ENCODE data around the gene SPATA6. TPM values are rescaled to one million over a fixed set of nuclear protein-coding genes. Genes with fewer than 3 reads are reported as not detected.
"Not testable (repeated sequence)": the region's sequence is repeated elsewhere in the genome, so short reads cannot be mapped to it uniquely, and the experiment has no call there.

SPATA6 gene
- total RNA-seq, 1 donor from 2014 or later: 4.2 TPM

DNA sequence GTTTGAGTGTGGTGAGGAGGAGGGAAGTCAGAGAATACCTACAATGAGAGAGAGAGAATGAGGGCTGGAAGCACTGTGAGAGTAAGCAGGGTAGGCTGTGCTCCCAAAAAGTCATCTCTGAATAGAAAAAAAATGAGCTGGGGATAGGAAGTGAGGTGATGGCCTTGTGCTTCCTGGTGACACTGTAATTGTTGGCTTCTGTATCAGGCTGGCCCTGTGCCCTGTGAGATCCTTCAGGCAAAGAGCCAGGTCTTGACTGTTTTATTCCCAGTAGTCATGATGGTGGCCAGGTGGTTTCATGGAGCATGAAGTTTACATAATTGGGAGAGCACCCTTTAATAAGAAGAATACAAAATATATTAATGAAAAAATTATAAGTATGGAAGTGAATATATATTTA is 20.4 kb upstream of the SPATA6 start:
- H3K9me3 ChIP-seq: no peaks in the 10 kb centered on the region
- intact Hi-C loops (cut with DNase I): no loop called here
- TF ChIP-seq, protein P1, sequence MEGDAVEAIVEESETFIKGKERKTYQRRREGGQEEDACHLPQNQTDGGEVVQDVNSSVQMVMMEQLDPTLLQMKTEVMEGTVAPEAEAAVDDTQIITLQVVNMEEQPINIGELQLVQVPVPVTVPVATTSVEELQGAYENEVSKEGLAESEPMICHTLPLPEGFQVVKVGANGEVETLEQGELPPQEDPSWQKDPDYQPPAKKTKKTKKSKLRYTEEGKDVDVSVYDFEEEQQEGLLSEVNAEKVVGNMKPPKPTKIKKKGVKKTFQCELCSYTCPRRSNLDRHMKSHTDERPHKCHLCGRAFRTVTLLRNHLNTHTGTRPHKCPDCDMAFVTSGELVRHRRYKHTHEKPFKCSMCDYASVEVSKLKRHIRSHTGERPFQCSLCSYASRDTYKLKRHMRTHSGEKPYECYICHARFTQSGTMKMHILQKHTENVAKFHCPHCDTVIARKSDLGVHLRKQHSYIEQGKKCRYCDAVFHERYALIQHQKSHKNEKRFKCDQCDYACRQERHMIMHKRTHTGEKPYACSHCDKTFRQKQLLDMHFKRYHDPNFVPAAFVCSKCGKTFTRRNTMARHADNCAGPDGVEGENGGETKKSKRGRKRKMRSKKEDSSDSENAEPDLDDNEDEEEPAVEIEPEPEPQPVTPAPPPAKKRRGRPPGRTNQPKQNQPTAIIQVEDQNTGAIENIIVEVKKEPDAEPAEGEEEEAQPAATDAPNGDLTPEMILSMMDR (IDR thresholded peaks at IDR 0.05): no peak
- peaks cover 0 to 3% of the 10 kb centered on the region in 2 donors for H3K4me1 ChIP-seq
- H3K27me3 ChIP-seq: no peaks in the 10 kb centered on the region
- no peak overlapping the region for H3K4me3 ChIP-seq
- no peak for DNase-seq (ENCODE audit: low spot score in 2 of 2)
- H3K36me3 ChIP-seq: no peaks in the 10 kb centered on the region
- no peak overlapping the region for H3K27ac ChIP-seq

DNA sequence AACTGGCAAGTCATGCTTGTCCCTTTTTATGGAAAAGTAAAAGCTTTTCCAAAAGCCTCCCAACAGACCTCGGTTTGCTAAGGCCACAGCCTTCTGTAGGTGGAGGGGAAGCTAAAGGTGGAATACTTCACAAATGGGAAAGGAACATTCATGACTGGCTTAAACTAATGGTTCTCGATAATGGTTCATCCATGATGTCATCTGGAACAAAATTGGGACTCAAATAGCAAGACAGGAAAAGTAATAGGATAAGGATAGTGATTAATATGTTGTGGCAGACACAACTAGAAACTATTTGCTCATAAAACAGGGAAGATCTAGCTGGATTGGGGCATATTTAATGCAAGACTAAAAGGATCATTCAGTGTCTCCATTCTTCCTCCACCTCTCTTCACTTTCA is 16.7 kb upstream of the SPATA6 start:
- Histone ChIP-seq H3K9me3 (no peaks in the 10 kb centered on the region), H3K4me3 (no peak overlapping the region), H3K4me1 (no peaks in the 10 kb centered on the region), H3K36me3 (no peaks in the 10 kb centered on the region), H3K27ac (no peak overlapping the region), H3K27me3 (no peaks in the 10 kb centered on the region)
- no peak for DNase-seq (ENCODE audit: low spot score in 2 of 2)
- TF ChIP-seq, protein P1 (IDR thresholded peaks at IDR 0.05): no peak
- intact Hi-C loops (cut with DNase I): no loop called here

DNA sequence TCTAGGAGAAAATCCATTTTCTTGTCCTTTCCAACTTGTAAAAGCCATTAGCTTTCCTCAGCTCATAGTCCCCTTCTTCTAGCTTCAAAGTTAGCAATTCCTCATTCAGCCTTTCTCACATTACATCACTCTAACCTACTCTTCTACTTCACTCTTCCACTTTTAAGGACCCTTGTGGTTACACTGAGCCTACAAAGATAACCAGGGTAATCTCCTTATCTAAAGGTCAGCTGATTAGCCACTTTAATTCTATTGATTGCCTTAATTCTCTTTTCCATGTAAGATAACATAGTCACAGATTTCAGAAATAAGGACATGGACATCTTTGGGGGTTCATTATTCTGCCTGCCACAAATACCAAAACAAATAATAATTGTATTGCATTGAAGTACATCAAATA is 8.5 kb upstream of the SPATA6 start:
- TF ChIP-seq, protein P1 (IDR thresholded peaks at IDR 0.05): no peak
- no peaks in the 10 kb centered on the region for H3K4me1 ChIP-seq
- no peak overlapping the region for H3K4me3 ChIP-seq
- DNase-seq (ENCODE audit: low spot score in 2 of 2): no peak
- H3K9me3 ChIP-seq: no peaks in the 10 kb centered on the region
- H3K36me3 ChIP-seq: no peaks in the 10 kb centered on the region
- no peaks in the 10 kb centered on the region for H3K27me3 ChIP-seq
- intact Hi-C loops (cut with DNase I): no loop called here
- no peak overlapping the region for H3K27ac ChIP-seq

DNA sequence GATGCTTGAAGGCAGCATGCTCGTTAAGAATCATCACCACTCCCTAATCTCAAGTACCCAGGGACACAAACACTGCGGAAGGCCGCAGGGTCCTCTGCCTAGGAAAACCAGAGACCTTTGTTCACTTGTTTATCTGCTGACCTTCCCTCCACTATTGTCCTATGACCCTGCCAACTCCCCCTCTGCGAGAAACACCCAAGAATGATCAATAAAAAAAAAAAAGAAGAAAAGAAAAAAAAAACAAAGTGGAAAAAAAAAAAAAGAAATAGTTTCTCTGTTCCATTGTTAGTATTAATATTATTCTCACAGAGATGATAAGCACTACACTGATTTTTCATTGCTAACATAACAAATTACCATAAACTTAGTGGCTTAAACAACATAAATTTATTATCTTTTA is 8.0 kb upstream of the SPATA6 start:
- H3K27ac ChIP-seq; DNase-seq (ENCODE audit: low spot score in 2 of 2); H3K4me1 ChIP-seq; H3K9me3 ChIP-seq; intact Hi-C loops (cut with DNase I); H3K36me3 ChIP-seq; H3K27me3 ChIP-seq; H3K4me3 ChIP-seq: not testable (repeated sequence)

DNA sequence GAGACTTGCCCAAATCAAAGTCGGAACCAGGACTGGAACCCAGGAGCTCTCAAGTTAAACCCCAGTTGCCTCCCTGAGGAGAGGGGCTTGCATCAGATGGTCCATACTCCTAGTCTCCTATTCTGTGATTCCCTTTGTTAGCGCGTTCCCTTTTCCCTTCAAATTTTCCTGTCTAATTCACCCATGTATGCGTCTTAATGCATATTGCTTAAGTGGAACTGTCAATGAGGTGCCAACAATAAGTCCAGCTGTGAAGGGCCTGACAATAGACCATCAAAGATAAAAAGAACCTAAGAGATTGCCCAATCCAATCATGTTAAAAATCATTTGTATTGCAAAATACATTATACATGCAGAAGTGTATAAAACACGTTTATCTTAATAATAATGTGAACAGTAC is 634 bp upstream of the SPATA6 start:
- peak overlapping the region; percentile 45 to 82 for H3K4me3 ChIP-seq
- H3K27ac ChIP-seq: peak overlapping the region; percentile 90 to 93
- intact Hi-C loops (cut with DNase I): loop anchor here (5.0 kb wide), 1 partner anchor 210 kb away; no protein-coding TSS in a partner anchor
- no peaks in the 10 kb centered on the region for H3K36me3 ChIP-seq
- H3K4me1 ChIP-seq: peaks cover 0 to 17% of the 10 kb centered on the region in 2 donors
- no peaks in the 10 kb centered on the region for H3K9me3 ChIP-seq
- TF ChIP-seq, protein P1 (IDR thresholded peaks at IDR 0.05): no peak
- H3K27me3 ChIP-seq: no peaks in the 10 kb centered on the region
- no peak for DNase-seq (ENCODE audit: low spot score in 2 of 2)

DNA sequence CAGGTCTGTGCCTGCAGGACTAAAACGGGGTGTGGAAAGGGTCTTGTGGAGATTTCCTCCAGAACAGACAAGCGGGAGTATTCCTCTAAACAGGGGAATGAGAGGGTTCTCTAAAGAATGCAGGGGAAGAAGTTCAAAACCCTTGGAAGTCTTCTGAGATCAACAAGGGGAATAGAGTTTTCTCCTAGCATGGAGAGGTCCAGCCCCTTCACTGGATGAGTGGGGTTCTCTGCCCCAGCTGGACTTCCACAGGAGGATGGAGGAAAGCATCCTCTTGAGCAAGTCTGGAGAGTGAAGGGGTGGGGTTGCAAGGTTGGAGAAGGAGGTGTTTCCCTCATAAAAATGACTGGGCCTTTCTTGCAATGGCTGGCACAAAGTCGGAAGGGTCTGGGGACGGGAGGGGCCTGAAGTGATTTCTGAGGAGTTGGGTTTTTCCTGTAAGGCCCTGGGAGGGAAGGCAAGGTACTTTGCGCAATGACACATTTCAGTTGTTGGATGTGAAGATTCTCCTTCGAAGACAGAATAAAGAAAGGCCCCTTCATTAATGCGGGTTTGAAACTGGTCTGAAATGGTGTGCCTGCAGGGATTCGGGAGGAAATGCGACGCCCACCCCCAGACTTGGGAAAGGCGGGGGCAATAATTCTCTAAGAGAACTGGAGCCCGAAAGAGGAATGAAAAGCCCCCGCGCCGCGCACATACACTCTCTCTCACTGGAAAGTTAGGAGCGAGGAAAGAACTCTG is 884 bp downstream of the SPATA6 start:
- Histone ChIP-seq H3K27ac (peak overlapping the region; percentile 90 to 93), H3K4me1 (peaks cover 0 to 17% of the 10 kb centered on the region in 2 donors), H3K4me3 (peak overlapping the region; percentile 45 to 82), H3K9me3 (no peaks in the 10 kb centered on the region), H3K36me3 (no peaks in the 10 kb centered on the region), H3K27me3 (no peaks in the 10 kb centered on the region)
- DNase-seq (ENCODE audit: low spot score in 2 of 2): no peak
- TF ChIP-seq, protein P1 (IDR thresholded peaks at IDR 0.05): no peak
- intact Hi-C loops (cut with DNase I): loop anchor here (5.0 kb wide), 1 partner anchor 211 kb away; no protein-coding TSS in a partner anchor

All from ascending aorta (tissue), 2 donors.